GM18502 (cell line): Measurements from ENCODE around the gene SCN4A.

ENCODE experiments used
- ATAC-seq: cut with Tn5 transposase; IDR thresholded peaks from one replicate; pipeline ENCODE4 v1.9.1; 2021; ENCODE audit warnings: mild to moderate bottlenecking; ENCODE audit not compliant: unreplicated experiment, poor library complexity

The SCN4A gene

DNA sequence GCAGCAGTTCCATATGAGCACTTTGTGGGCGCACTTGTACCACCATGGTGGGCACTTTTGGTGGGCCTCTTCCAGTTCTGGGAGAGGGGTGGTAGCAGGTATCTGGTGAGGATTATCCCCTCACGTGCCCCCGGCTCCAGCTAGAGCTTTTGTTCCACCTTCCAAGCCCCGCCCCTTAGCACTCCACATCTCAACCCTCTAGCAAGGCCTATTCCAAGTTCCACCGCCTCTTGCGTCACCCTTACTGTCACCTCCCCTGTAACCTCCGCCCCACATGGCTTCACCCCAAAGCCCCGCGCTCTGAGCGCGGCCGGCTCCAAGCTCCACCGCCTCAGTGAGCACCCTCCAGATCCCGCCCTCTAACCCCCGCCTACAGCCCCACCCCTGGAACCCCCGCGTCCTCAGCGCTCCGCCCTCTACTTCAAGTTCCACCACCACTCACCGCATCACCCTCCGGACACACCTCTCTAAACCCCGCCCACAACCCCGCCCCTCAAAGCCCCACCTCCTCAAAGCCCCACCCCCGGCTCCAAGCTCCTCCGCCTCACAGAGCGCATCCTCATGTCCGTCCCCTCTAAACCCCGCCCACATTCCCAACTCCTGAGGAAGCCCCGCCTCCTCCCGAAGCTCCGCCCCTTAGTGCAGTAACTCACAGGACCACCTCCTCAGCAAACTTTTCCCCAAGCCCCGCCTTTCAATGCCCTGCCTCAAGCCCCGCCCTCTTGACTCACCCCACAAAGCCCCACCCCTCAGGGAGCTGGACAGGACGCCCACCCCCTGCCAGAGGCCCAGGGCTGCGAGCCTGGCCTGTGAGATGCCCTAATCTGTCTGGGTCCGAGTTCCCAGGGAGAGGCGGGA, 11.1 kb downstream of the SCN4A start:
- peak; percentile 57 for ATAC-seq

DNA sequence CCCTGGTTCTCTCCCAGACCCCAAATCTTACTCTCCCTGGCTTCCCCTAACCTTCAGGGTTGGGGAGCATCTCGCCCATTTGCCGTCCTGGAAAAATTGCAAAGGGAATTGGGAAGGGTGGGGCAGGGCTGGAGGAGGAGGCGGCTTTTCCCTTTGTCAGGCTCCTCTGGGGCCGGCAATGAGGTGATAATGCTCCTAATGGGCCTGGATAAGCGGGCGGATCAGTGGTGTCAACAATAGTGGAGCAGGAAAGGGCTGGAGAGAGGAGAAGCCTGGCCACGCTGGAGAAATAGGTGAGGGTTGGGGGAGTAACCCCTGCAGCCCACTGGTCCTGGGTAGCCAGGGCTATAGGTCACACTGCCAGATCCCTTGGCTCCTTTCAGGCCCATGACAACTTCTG, 12.3 kb downstream of the SCN4A start:
- ATAC-seq, result no peak

DNA sequence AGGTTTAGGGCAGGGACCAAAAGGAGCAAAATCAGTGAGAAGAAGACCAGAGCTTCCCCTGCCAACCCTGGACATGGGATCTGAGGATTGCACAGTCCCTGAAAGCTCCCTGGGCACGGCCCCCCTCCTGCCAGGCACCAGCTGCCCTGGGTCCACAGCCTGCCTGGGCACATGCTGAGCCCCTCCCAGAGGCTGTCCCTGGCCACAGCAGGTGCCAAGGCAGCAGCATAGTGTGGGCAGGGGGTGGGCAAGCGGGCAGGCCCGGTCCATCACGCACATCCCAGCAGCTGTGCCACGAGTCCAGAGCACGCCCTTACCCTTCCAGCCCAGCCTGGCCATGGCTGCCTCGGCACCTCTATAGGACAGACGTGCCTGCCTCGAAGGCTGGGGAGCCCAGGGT, 12.7 kb downstream of the SCN4A start:
- ATAC-seq, result no peak

DNA sequence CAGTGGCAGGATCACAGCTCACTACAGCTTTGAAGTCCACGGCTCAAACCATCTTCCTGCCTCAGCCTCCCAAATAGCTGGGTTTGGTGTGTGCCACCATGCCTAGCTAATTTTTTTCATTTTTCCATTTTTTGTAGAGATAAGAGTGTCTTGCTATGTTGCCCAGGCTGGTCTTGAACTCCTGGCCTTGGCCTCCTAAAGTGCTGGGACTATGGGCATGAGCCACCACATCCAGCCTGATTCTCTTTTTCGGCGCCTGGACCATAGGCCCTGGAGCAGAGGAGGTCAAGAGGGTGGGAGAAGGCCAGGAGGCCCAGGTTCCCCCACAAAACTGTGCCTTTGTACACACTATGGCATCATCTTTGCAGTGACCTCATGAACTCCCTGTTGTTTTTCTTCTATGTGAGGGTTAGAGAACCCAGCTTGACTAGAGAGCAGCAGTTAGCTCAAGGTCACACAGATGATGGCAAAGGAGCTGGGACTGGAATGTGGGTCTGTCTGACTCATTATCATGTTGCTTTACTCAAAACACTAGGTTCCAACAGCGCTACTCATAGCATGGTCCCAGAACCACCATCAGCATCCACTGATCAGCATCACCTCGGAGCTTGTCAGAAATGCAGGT, 16.3 kb downstream of the SCN4A start:
- ATAC-seq, result no peak

DNA sequence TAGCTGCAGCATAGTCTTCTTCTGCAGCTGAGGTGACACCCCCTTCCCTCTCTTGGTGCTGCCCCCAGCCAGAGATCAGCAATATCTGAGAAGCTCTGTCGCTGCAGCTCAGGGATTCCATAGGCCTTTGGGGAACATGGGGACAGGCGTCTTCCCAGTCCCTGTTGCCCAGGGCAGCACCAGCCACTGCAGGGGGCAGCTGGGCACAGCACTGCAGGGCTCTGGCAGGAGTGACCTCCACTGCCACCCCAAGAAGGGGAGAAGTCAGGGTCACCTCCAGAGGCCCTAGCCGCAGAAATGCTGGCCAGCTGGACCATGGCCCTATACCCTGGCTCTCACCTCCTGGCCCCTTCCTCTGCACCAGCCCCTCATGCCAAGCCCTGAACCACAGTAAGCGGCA, 16.9 kb downstream of the SCN4A start:
- no peak for ATAC-seq

DNA sequence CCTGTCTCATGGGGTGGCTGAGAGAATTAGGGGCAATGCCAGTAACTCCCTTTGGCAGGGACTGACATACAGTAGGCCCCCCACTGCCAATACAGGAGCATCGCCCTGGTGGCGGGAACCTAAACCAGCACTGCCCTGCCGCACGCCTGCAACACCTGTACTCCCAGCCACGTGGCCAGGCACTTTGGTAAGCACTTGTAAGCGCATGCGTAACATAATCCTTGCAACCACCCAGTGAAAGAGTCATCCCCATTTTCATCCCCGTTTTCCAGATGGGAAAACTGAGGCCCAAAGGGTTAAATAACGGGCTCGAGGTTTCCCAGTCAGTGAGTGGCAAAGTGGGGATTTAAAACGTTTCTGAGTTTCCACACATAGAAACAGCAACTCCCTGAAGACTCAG, 17.5 kb downstream of the SCN4A start:
- ATAC-seq, result no peak

DNA sequence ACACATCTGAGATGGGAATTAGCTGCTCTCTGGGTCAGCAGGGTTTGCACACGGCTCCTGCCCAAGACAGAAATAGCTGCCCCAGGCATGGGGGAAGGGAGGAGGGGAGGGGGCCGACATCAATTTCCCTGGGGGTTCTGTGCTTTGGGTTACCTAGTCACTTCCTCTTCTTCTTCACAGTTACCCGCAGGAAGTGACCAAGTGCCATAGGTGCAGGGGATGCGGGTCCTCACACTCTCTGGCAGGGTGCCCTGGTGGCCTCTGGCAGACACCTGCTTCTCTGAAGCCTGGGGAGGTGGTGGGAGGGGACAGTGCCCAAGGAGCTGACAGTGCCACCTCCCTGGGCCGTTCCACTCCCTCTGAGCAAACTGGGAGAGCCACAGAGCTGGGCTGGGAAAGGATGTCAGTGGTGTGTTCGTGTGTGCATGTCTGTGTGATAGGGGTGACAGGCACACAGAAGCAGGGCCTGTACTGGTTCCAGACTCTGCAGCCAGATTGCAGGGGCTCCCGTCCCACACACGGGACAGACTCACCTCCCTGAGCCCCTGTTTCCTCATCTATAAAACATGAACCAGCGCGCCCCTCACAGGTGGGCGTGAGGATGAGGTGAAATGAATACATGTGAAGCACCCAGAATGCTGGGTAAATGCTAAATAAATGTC, 18.2 kb downstream of the SCN4A start:
- peak; percentile 65 for ATAC-seq

DNA sequence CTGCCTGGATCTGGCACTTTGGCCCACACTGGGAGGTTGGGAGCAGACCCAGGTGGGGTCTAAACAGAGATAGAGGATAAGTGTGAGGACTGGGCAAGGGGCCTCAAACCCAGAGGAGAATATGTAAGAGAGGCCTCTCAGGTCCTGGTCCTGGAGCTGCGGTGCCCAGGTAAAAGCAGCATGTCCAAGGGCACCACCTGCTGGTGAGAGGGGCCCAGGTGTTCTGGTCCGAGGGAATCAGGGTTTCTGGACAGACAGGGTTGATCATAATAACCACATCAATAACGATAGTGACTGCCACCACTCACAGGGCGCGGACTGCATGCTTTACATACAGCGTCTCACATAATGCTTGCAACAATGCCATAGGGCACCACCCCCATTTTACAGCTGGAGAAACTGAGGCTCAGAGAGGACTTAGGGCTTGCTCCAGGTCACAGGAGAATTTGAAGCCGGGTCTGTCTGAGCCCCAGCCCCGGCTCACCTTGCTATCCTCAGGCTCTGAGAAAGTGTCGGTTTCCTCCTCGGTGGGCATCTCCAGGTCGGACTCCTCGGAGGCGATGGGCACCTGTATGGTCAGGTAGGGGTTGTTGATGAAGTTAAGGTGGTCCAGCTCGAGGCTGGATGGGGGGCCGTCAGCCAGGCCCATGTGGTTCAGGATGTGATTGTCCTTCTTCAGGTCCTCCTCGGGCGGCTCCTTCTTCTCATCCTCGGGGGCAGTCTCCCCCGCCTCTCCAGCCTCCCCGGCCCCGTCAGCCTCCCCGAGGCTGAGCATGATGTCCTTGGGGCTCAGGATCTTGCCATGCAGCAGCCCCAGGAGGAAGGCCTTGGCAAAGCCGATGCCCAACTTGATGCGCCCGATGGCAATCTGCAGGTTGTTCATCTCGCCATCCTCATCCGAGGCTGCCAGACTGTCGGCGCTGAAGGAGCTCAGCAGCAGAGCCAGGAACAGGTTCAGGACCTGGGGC, 21.5 kb downstream of the SCN4A start:
- no peak for ATAC-seq

DNA sequence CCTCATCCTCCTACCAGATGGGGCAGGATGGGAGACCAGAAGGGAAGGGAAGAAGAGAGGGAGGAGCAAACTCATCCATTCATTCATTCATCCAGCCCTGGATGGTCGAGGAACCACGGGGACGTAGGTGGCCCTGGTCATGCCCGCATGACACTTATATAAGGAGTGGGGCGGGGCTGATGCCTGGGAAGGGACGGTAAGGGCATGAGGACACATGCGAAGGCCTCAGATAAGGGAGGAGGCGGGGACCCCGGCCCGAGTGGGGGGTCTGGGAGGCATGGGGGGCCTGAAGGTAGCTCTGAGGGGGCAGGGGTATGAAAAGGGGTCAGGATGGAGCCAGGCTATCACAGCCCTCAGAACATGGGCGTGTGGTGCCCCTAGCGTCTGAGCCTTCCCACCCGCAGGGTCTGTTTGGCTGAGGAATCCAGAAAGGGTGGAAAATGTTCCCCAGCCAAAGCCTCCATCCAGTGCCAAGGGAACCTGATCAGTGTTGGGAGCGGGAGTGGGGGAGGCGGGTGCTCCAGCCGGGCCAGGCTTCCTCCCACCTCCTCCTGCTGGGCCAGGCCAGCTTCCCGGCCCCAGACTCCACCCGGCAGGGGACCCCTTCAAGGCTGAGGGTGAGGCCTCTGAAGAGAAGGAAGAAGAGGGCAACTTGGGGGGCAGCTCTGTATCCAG, 23.0 kb downstream of the SCN4A start:
- ATAC-seq, result no peak

DNA sequence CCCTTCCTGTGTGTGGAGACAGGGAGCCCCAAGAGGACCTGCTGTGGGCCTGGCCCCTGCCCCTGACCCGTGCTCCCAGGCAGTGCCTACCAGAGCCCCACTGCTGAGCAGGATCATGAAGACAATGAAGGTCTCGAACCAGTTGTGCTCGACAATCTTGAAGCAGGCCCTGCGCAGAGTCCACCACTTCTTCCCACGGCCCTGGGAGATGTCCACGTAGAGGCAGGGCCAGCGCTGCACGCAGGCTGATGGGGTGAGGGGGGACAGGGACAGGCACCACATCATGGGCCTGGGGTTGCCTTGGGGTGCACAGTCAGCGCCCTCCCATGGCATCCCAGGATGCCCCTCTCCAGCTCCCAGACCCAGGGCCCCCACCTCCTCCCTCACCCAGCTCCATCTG, 24.2 kb downstream of the SCN4A start:
- ATAC-seq, result no peak

DNA sequence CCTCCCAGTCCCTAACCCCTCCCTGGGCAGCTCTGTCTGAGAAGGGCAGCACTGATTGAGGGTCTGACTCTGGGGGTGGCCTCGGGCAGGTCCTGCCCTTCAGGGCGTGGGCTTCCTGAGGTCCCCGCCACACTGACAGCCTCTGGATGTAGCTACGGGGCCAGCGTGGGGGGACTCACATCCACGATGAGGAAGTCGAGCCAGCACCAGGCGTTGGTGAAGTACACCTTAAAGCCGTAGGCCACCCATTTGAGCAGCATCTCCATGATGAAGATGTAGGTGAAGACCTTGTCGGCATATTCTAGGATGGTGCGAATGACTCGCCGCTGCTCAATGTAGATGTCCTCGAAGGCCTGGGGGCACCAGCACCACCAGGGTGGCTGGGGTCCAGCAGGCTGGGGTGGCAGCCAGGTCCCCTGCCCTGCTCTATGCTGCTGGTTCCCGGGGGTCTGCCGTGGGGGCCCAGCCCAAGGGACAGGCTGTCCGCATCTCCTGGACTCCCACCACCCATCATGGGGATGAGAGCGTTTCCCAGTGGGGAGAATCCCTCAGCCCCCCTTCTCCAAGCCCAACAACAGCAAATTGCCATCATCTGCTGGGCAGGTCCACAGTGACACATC, 24.9 kb downstream of the SCN4A start:
- ATAC-seq, result no peak

DNA sequence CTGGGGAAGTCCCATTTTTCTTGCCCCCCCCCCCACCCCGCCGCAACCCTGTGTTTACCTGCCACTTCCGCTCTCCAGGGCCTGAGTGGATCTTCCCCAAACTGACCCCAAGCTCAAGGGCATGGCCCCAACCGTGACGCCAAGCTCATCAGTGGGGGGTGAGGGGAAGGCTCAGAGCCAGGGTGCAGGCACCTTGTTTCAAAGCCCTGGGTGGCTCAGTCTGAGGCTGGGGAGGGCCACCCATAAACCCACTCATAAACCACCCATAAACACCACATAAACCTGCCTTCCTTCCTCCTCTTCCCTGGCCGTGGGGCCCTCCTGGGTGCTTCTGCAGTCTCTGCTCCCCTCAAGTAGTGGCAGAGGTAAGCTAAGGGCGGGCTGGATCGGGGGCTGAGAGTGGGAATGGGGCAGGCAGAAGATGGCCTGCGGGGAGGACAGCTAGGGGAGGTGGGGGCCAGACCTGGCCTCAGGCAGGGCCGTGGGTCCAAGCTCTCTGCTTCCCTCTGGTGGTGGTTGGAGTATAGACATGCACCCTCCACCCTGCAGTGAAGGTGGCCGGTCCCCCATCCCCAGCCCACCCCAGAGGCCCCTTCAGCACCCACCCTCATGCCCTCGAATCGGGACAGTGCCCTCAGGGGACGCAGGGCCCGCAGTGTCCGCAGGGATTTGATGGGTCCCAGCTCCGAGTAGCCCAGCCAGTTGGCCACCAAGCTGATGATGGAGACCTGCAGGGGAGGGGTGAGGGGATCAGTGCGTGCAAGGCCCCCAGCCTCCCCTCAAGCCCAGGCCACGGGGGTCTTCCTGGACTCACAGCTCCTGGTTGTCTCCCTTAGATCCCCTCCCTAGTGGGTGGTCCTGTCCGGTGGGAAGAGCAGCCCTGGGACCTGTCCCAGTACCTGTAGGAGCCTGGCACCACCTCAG, 26.0 kb downstream of the SCN4A start:
- ATAC-seq, result peak; percentile 79

DNA sequence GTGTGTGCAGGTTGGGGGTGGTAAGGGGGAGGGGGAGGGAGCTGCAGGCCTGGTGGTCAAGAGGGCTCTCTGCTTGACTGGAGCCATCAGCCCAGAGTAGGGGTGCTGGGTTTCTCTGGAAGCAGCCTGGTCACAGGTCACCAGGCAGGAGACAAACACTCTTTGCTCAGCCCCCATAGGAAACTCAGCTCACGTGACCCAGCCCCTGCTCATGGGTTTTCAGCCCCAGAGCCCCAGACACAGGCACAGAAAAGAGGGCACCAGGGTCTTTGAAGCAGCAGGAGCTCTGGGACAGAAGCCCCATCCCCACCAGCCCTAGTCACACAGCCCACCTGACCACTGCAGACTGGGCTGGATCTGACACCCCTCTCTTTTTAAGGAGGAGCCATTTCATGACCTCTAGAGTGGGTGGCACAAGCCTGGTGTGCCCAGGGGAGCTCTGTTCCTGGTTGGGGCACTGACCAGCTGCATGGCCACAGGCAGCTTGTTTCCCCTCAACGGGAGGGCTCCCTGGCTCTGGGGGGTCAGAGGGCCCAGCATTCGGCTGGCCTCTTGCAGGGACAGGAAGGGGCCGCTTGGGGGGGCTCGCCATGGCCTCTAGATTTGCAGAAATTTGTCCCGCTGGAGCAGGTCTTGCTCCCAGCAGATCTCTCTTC, 26.8 kb downstream of the SCN4A start:
- ATAC-seq, result no peak

DNA sequence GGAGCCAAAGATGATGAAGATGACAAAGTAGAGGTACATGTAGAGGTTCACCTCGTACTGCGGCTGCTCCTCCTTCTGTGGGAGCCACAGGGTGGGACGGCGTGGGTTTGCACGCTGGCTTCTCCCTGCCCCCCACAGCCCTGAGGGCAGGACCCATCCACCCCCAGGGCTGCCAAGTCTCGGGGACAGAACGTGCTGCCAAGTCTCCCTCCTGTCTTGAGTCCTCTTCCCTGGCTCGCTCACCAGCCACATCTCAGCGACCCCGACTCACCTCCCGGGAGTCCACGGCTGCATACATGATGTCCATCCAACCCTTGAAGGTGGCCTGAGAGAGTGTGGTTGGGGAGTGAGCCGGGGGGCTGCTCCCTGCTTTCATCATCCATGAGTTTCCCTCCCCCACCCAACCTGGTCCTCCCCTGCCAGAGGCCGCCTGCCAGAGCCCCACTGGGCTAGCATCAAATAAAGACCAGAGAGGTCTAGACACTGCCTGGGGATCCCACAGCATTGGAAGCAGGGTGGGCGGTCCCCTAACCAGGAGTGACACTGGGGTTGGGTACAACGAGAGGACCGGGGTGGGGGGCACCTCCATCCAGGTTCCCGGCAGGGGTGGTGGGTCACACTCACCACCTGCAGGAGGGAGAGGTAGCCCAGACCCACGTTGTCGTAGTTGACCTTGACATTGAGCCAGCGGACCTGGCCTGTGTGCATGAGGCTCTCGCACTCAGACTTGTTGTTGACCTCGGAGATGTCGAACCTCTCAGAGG, 27.8 kb downstream of the SCN4A start:
- no peak for ATAC-seq

DNA sequence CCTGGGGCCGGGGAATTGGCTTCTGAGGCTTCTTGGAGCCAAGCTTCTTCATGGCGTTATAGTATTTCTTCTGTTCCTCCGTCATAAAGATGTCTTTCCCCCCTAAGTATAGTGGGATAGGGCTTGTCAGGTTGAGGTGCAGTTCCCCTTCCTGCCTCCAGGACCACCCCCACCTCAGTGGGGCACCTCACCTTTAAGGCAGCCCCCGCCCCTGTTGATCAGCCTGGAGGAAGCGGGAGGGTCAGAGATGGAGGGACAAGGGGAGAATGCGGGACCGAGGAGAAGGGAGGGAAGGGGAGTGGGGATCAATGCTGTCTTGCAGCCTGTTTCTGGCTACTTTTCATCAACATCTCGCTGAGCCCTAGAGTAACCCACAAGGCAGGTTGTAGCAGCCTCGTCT, 29.0 kb downstream of the SCN4A start:
- ATAC-seq, result no peak

DNA sequence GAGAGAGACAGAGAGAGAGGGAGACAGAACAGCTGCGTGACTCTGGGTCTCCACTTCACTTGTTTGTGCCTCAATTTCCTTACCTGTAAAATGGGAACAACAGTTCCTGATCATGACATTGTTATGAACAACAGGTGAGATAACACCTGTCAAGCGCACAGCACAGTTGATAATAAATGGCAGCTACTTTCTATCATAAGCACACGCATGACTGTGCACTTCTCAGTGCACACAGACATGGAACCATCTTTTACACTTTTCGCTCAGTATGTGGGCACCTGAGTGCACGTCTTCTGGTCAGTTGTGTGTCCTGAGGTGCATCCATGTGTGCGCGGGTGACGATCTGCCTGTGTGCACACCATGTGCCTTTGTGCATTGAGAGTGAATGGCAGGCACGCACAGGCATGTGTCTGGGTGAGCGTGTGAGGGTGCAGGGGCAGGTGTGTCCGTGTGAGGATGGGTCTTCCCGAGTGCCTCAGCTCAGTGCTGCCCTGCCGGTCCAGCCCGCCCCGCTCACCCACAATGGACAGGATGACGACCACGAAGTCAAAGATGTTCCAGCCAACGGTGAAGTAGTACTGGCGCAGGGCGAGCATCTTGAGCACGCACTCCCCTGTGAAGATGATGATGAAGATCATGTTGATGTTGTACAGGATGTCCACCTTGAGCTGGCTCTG, 30.3 kb downstream of the SCN4A start:
- no peak for ATAC-seq

DNA sequence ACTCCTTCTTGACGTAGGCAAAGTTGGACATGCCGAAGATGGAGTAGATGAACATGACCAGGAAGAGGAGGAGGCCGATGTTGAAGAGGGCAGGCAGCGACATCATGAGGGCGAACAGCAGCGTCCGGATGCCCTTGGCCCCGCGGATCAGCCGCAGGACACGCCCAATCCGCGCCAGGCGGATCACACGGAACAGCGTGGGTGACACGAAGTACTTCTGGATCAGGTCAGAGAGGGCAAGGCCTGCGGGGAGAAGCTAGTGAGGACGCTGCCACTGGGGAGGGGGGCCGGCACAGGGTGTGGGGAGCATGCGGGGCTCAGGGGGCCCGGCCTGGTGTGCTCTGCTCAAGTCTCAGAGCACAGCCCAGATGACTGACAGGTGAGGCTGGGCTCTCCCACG, 31.0 kb downstream of the SCN4A start:
- ATAC-seq, result no peak
